ENCODE measurements around the gene BACE1-AS. TPM values are rescaled to one million over a fixed set of nuclear protein-coding genes. Genes with fewer than 3 reads are reported as not detected.

BACE1-AS gene
- total and polyA plus RNA-seq, 2 of the 8 experiments (the other 6 are each of a cell fraction or from before 2014, with no cell fraction given), result 14.9 to 17.4 TPM

- no peak for TF ChIP-seq RAD21 (IDR thresholded peaks at IDR 0.05 in 1 of 2, conservative IDR thresholded peaks at IDR 0.05 in 1 of 2; ENCODE audit: low read depth in 2 of 2, low read length in 2 of 2)
- no peak for TF ChIP-seq CTCF (IDR thresholded peaks at IDR 0.05; ENCODE audit: control extremely low read depth in 1 of 3, insufficient read depth in 1 of 3, low read depth in 1 of 3, low read length in 3 of 3)
- no peak for TF ChIP-seq CBX8 (IDR thresholded peaks at IDR 0.05; ENCODE audit: borderline replicate concordance, low read depth, low read length)
- TF ChIP-seq SP2 (IDR thresholded peaks at IDR 0.05; ENCODE audit: low read length), result no peak
Observed at GRCh38 chr11:117286588-117286987, 4.6 kb upstream of the BACE1-AS start (continued).
